ENCODE results near the gene HTR7.

The HTR7 gene

DNA sequence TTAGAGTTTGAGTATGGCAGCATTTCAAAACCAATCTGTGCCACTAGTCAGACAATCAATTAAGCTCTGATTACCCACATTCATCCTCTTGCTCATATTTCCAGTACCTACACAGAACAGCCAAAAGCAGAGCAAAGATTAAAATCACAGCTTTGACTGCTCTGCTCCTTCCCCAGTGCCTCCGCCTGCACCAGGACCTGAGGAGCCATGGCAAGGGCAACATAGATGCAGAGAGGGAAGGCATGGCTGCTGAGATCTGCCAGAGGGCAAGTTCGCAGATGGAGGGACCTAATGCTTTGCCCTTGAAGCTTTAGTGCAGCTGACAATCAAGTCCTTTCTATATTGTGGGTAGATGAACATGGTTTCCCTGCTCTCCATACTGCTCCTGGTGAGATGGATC lies 148.1 kb downstream of the HTR7 start:
- H3K4me2 ChIP-seq (ENCODE audit: low read length), result no peak overlapping the region
- H3F3A ChIP-seq (ENCODE audit: insufficient read depth, low read length), result no peaks in the 10 kb centered on the region
- no peaks in the 10 kb centered on the region for H3K36me3 ChIP-seq (ENCODE audit: insufficient read depth, low read length)
- no peak overlapping the region for H2AFZ ChIP-seq (ENCODE audit: low read length)
- no peaks in the 10 kb centered on the region for H3K9me2 ChIP-seq (ENCODE audit: low read depth, low read length)
- H3K4me1 ChIP-seq (ENCODE audit: insufficient read depth, low read length, severe bottlenecking), result no peaks in the 10 kb centered on the region
- H3K9me3 ChIP-seq (ENCODE audit: low read length), result no peaks in the 10 kb centered on the region
- H3K27ac ChIP-seq (ENCODE audit: low read depth, low read length, poor library complexity, severe bottlenecking), result no peak overlapping the region
- no peaks in the 10 kb centered on the region for H4K20me1 ChIP-seq (ENCODE audit: insufficient read depth, low read length)
- no peaks in the 10 kb centered on the region for H3K27me3 ChIP-seq (ENCODE audit: insufficient read depth, low read length)
- TF ChIP-seq, protein P1, sequence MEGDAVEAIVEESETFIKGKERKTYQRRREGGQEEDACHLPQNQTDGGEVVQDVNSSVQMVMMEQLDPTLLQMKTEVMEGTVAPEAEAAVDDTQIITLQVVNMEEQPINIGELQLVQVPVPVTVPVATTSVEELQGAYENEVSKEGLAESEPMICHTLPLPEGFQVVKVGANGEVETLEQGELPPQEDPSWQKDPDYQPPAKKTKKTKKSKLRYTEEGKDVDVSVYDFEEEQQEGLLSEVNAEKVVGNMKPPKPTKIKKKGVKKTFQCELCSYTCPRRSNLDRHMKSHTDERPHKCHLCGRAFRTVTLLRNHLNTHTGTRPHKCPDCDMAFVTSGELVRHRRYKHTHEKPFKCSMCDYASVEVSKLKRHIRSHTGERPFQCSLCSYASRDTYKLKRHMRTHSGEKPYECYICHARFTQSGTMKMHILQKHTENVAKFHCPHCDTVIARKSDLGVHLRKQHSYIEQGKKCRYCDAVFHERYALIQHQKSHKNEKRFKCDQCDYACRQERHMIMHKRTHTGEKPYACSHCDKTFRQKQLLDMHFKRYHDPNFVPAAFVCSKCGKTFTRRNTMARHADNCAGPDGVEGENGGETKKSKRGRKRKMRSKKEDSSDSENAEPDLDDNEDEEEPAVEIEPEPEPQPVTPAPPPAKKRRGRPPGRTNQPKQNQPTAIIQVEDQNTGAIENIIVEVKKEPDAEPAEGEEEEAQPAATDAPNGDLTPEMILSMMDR (IDR thresholded peaks at IDR 0.05; ENCODE audit: low read length), result no peak
- TF ChIP-seq EZH2 (IDR thresholded peaks at IDR 0.05; ENCODE audit: borderline replicate concordance, low read length), result no peak
- no peaks in the 10 kb centered on the region for H3K79me2 ChIP-seq (ENCODE audit: insufficient read depth, low read length)
- no peak overlapping the region for H3K9ac ChIP-seq (ENCODE audit: low read length)
- no peak overlapping the region for H3K4me3 ChIP-seq (ENCODE audit: low read depth, low read length, poor library complexity, severe bottlenecking)

GRCh38 chr10:90707657-90708056 lies 150.2 kb downstream of the HTR7 start:
- no peak overlapping the region for H3K4me3 ChIP-seq (ENCODE audit: low read depth, low read length, poor library complexity, severe bottlenecking)
- H3K27me3 ChIP-seq (ENCODE audit: insufficient read depth, low read length), result no peaks in the 10 kb centered on the region
- H3K79me2 ChIP-seq (ENCODE audit: insufficient read depth, low read length), result no peaks in the 10 kb centered on the region
- H3K9me3 ChIP-seq (ENCODE audit: low read length), result no peaks in the 10 kb centered on the region
- H3K9me2 ChIP-seq (ENCODE audit: low read depth, low read length), result no peaks in the 10 kb centered on the region
- H3K9ac ChIP-seq (ENCODE audit: low read length), result no peak overlapping the region
- H2AFZ ChIP-seq (ENCODE audit: low read length), result no peak overlapping the region
- no peaks in the 10 kb centered on the region for H3K4me1 ChIP-seq (ENCODE audit: insufficient read depth, low read length, severe bottlenecking)
- no peak overlapping the region for H3K27ac ChIP-seq (ENCODE audit: low read depth, low read length, poor library complexity, severe bottlenecking)
- TF ChIP-seq, protein P1 (IDR thresholded peaks at IDR 0.05; ENCODE audit: low read length), result no peak
- no peak for TF ChIP-seq EZH2 (IDR thresholded peaks at IDR 0.05; ENCODE audit: borderline replicate concordance, low read length)
- H3K4me2 ChIP-seq (ENCODE audit: low read length), result no peak overlapping the region
- H4K20me1 ChIP-seq (ENCODE audit: insufficient read depth, low read length), result no peaks in the 10 kb centered on the region
- no peaks in the 10 kb centered on the region for H3F3A ChIP-seq (ENCODE audit: insufficient read depth, low read length)
- no peaks in the 10 kb centered on the region for H3K36me3 ChIP-seq (ENCODE audit: insufficient read depth, low read length)

DNA sequence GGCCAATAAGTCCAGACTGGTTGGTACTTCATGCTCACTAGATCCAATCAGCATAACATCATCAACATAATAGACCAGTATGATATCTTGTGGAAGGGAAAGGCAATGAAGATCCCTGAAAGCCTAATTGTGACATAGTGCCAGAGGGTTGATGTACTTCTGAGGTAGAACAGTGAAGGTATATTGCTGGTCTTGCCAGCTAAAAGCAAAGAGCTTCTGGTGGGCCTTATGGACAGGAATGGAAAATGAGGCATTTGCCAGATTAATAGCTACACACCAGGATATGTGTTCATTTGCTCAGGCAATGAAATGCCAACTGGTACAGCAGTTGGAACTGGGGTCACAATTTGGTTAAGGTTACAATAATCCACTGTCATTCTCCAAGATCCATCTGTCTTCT lies 156.4 kb downstream of the HTR7 start:
- Histone ChIP-seq H3K36me3 (ENCODE audit: insufficient read depth, low read length) (no peaks in the 10 kb centered on the region), H3K27ac (ENCODE audit: low read depth, low read length, poor library complexity, severe bottlenecking) (no peak overlapping the region), H3K4me3 (ENCODE audit: low read depth, low read length, poor library complexity, severe bottlenecking) (no peak overlapping the region), H2AFZ (ENCODE audit: low read length) (no peak overlapping the region), H3K9me3 (ENCODE audit: low read length) (no peaks in the 10 kb centered on the region), H3K27me3 (ENCODE audit: insufficient read depth, low read length) (no peaks in the 10 kb centered on the region), H3K79me2 (ENCODE audit: insufficient read depth, low read length) (no peaks in the 10 kb centered on the region), H3K4me1 (ENCODE audit: insufficient read depth, low read length, severe bottlenecking) (no peaks in the 10 kb centered on the region), H3K4me2 (ENCODE audit: low read length) (no peak overlapping the region), H4K20me1 (ENCODE audit: insufficient read depth, low read length) (no peaks in the 10 kb centered on the region), H3K9me2 (ENCODE audit: low read depth, low read length) (no peaks in the 10 kb centered on the region), H3F3A (ENCODE audit: insufficient read depth, low read length) (no peaks in the 10 kb centered on the region), H3K9ac (ENCODE audit: low read length) (no peak overlapping the region)
- no peak for TF ChIP-seq EZH2 (IDR thresholded peaks at IDR 0.05; ENCODE audit: borderline replicate concordance, low read length)
- TF ChIP-seq, protein P1 (IDR thresholded peaks at IDR 0.05; ENCODE audit: low read length), result no peak

All from OCI-LY1 (cell line).